ENCODE measurements around the gene TRDN. TPM values are rescaled to one million over a fixed set of nuclear protein-coding genes. Genes with fewer than 3 reads are reported as not detected.

Gene TRDN
- polyA plus RNA-seq, 1 donor from 2014 or later, result not detected

DNA sequence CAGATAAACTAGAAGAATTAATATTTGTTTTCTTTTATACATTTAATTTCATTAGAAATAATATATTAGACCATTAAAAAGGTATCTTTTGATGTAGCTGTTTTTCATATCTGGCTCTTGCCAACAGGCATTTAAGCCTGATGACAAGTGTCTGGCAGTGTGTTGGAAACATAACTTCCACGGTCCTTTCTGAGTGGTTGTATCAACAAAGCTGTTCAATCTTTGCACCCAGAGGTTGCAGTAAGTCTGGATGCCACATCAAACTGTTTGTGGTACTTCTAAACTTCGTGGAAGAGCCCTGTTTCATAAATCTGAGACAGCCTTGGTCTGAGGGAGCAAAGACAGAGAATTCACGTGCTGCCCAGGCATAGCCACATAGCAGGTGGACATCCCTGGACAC lies 197.4 kb downstream of the TRDN start:
- H3K4me3 ChIP-seq (ENCODE audit: low read length), result no peak overlapping the region
- no peaks in the 10 kb centered on the region for H3K36me3 ChIP-seq (ENCODE audit: insufficient read depth, low read length)
- no peak overlapping the region for H2AFZ ChIP-seq (ENCODE audit: low read depth, low read length)
- no peak for TF ChIP-seq EP300 (conservative IDR thresholded peaks at IDR 0.05; ENCODE audit: poor library complexity, severe bottlenecking)
- no peak for TF ChIP-seq EZH2 (IDR thresholded peaks at IDR 0.05; ENCODE audit: borderline replicate concordance, insufficient read depth, low read length, poor library complexity, severe bottlenecking)
- TF ChIP-seq POLR2AphosphoS5 (IDR thresholded peaks at IDR 0.05), result no peak
- TF ChIP-seq, protein P1, sequence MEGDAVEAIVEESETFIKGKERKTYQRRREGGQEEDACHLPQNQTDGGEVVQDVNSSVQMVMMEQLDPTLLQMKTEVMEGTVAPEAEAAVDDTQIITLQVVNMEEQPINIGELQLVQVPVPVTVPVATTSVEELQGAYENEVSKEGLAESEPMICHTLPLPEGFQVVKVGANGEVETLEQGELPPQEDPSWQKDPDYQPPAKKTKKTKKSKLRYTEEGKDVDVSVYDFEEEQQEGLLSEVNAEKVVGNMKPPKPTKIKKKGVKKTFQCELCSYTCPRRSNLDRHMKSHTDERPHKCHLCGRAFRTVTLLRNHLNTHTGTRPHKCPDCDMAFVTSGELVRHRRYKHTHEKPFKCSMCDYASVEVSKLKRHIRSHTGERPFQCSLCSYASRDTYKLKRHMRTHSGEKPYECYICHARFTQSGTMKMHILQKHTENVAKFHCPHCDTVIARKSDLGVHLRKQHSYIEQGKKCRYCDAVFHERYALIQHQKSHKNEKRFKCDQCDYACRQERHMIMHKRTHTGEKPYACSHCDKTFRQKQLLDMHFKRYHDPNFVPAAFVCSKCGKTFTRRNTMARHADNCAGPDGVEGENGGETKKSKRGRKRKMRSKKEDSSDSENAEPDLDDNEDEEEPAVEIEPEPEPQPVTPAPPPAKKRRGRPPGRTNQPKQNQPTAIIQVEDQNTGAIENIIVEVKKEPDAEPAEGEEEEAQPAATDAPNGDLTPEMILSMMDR (IDR thresholded peaks at IDR 0.05; ENCODE audit: poor library complexity, severe bottlenecking), result no peak
- TF ChIP-seq, protein P2, sequence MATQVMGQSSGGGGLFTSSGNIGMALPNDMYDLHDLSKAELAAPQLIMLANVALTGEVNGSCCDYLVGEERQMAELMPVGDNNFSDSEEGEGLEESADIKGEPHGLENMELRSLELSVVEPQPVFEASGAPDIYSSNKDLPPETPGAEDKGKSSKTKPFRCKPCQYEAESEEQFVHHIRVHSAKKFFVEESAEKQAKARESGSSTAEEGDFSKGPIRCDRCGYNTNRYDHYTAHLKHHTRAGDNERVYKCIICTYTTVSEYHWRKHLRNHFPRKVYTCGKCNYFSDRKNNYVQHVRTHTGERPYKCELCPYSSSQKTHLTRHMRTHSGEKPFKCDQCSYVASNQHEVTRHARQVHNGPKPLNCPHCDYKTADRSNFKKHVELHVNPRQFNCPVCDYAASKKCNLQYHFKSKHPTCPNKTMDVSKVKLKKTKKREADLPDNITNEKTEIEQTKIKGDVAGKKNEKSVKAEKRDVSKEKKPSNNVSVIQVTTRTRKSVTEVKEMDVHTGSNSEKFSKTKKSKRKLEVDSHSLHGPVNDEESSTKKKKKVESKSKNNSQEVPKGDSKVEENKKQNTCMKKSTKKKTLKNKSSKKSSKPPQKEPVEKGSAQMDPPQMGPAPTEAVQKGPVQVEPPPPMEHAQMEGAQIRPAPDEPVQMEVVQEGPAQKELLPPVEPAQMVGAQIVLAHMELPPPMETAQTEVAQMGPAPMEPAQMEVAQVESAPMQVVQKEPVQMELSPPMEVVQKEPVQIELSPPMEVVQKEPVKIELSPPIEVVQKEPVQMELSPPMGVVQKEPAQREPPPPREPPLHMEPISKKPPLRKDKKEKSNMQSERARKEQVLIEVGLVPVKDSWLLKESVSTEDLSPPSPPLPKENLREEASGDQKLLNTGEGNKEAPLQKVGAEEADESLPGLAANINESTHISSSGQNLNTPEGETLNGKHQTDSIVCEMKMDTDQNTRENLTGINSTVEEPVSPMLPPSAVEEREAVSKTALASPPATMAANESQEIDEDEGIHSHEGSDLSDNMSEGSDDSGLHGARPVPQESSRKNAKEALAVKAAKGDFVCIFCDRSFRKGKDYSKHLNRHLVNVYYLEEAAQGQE (IDR thresholded peaks at IDR 0.05; ENCODE audit: borderline replicate concordance), result no peak
- TF ChIP-seq RAD21 (conservative IDR thresholded peaks at IDR 0.05), result no peak
- no peak for TF ChIP-seq SMC3 (conservative IDR thresholded peaks at IDR 0.05; ENCODE audit: poor library complexity)
- no peak for TF ChIP-seq MXI1 (conservative IDR thresholded peaks at IDR 0.05; ENCODE audit: poor library complexity, severe bottlenecking)
- TF ChIP-seq TAF1 (IDR thresholded peaks at IDR 0.05; ENCODE audit: low read depth), result no peak
- H3K27me3 ChIP-seq (ENCODE audit: insufficient read depth, low read depth, low read length), result no peaks in the 10 kb centered on the region
- no peaks in the 10 kb centered on the region for H3F3A ChIP-seq (ENCODE audit: insufficient read depth, low read length, poor library complexity, severe bottlenecking)
- H3K9me2 ChIP-seq (ENCODE audit: insufficient read depth, low read length), result no peaks in the 10 kb centered on the region
- no peaks in the 10 kb centered on the region for H3K9me3 ChIP-seq (ENCODE audit: low read length)
- no peaks in the 10 kb centered on the region for H3K79me2 ChIP-seq (replicated peaks; ENCODE audit: insufficient read depth, low read length)
- H4K20me1 ChIP-seq (ENCODE audit: insufficient read depth), result no peaks in the 10 kb centered on the region
- H3K4me2 ChIP-seq (ENCODE audit: low read length), result no peak overlapping the region
- no peak overlapping the region for H3K27ac ChIP-seq (ENCODE audit: low read length)
- H3K9ac ChIP-seq (ENCODE audit: low read length), result no peak overlapping the region

DNA sequence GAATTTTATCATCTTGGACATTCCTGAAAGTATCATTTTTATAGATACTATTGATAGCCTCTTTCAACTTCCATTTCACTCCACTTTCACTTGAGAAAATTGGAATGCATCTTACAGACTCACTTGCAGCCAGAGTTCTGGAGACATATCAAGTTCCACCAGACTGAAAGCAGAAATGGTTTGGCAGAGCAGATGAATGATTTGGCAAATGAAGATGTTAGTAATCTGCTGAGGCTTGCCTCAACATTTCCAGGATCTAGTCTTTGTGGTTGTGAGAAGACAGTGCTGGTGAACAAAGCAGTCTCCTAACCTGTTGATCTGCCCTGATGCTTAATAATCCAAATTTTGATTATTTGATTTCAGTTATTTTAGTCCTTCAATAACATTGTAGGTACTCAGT lies 202.6 kb downstream of the TRDN start:
- Histone ChIP-seq H3K9ac (ENCODE audit: low read length) (no peak overlapping the region), H3K36me3 (ENCODE audit: insufficient read depth, low read length) (no peaks in the 10 kb centered on the region), H3K4me2 (ENCODE audit: low read length) (no peak overlapping the region), H3K4me3 (ENCODE audit: low read length) (no peak overlapping the region), H3K27ac (ENCODE audit: low read length) (no peak overlapping the region), H3K9me3 (ENCODE audit: low read length) (no peaks in the 10 kb centered on the region), H3K9me2 (ENCODE audit: insufficient read depth, low read length) (no peaks in the 10 kb centered on the region), H2AFZ (ENCODE audit: low read depth, low read length) (no peak overlapping the region), H3F3A (ENCODE audit: insufficient read depth, low read length, poor library complexity, severe bottlenecking) (no peaks in the 10 kb centered on the region), H3K79me2 (replicated peaks; ENCODE audit: insufficient read depth, low read length) (no peaks in the 10 kb centered on the region), H4K20me1 (ENCODE audit: insufficient read depth) (no peaks in the 10 kb centered on the region), H3K27me3 (ENCODE audit: insufficient read depth, low read depth, low read length) (no peaks in the 10 kb centered on the region)
- TF ChIP-seq SMC3 (conservative IDR thresholded peaks at IDR 0.05; ENCODE audit: poor library complexity) (no peak), POLR2AphosphoS5 (IDR thresholded peaks at IDR 0.05) (no peak), TAF1 (IDR thresholded peaks at IDR 0.05; ENCODE audit: low read depth) (no peak), MXI1 (conservative IDR thresholded peaks at IDR 0.05; ENCODE audit: poor library complexity, severe bottlenecking) (no peak), EP300 (conservative IDR thresholded peaks at IDR 0.05; ENCODE audit: poor library complexity, severe bottlenecking) (no peak), EZH2 (IDR thresholded peaks at IDR 0.05; ENCODE audit: borderline replicate concordance, insufficient read depth, low read length, poor library complexity, severe bottlenecking) (no peak), RAD21 (conservative IDR thresholded peaks at IDR 0.05) (no peak)
- TF ChIP-seq, protein P1 (IDR thresholded peaks at IDR 0.05; ENCODE audit: poor library complexity, severe bottlenecking), result no peak
- TF ChIP-seq, protein P2 (IDR thresholded peaks at IDR 0.05; ENCODE audit: borderline replicate concordance), result no peak
